GM21528 (cell line): Measurements from ENCODE around the gene EEF2.

Source experiments
- ATAC-seq: cut with Tn5 transposase; IDR thresholded peaks from one replicate; pipeline ENCODE4 v1.9.1; 2021; ENCODE audit warnings: mild to moderate bottlenecking, moderate library complexity; ENCODE audit not compliant: unreplicated experiment, low FRiP score

EEF2 gene

GRCh38 chr19:3984908-3985642 is at the start of gene EEF2:
Gene EEF2 (minus strand): TSS chr19:3985463. CDS start chr19:3985380, 83 bp downstream.
- peak; percentile 46 for ATAC-seq

- ATAC-seq = no peak
Observed at GRCh38 chr19:4034048-4035017, 49.1 kb upstream of the EEF2 start.

- ATAC-seq = no peak
Observed at GRCh38 chr19:4033028-4033956, 48.0 kb upstream of the EEF2 start.

GRCh38 chr19:4032436-4032835 is 47.2 kb upstream of the EEF2 start:
- no peak for ATAC-seq

GRCh38 chr19:4031420-4031819 is 46.2 kb upstream of the EEF2 start:
- no peak for ATAC-seq

GRCh38 chr19:4030981-4031380 is 45.7 kb upstream of the EEF2 start:
- ATAC-seq = no peak

GRCh38 chr19:4030552-4030951 is 45.3 kb upstream of the EEF2 start:
- ATAC-seq = no peak

- no peak for ATAC-seq
Observed at GRCh38 chr19:4029247-4029614, 44.0 kb upstream of the EEF2 start.

GRCh38 chr19:4028334-4029246 is 43.3 kb upstream of the EEF2 start:
- no peak for ATAC-seq

GRCh38 chr19:4027146-4027545 is 41.9 kb upstream of the EEF2 start:
- no peak for ATAC-seq

- ATAC-seq = no peak
Observed at GRCh38 chr19:4025317-4025716, 40.1 kb upstream of the EEF2 start.

- no peak for ATAC-seq
Observed at GRCh38 chr19:4023600-4024398, 38.5 kb upstream of the EEF2 start.

GRCh38 chr19:4019578-4019977 is 34.3 kb upstream of the EEF2 start:
- no peak for ATAC-seq

- ATAC-seq = no peak
Observed at GRCh38 chr19:4018775-4019504, 33.7 kb upstream of the EEF2 start.

GRCh38 chr19:4018140-4018613 is 32.9 kb upstream of the EEF2 start:
- ATAC-seq = no peak

GRCh38 chr19:4016903-4017638 is 31.8 kb upstream of the EEF2 start:
- ATAC-seq = no peak

- no peak for ATAC-seq
Observed at GRCh38 chr19:4016486-4016885, 31.2 kb upstream of the EEF2 start.
